Ovary (tissue), 9 donors: ENCODE data around the gene RTN4IP1. TPM values are rescaled to one million over a fixed set of nuclear protein-coding genes. Genes with fewer than 3 reads are reported as not detected.
A peak's percentile ranks its signal among the peaks of the same experiment; 100 is the strongest.

ENCODE experiments used
- DNase-seq, 5 donors: peaks; one replicate each; pipeline ENCODE4 v3.0.0-alpha.2; 2019 to 2020
- H3K27ac ChIP-seq, 2 donors: fragments of 200-600 bp; one replicate each; pipeline versions ENCODE4 v1.5.1 to v1.8.0; 2019 to 2022
- H3K27me3 ChIP-seq: fragments of 200-600 bp; one replicate; pipeline ENCODE4 v1.8.0; 2022
- H3K36me3 ChIP-seq: fragments of 200-600 bp; sonication (generic); one replicate; pipeline ENCODE4 v1.5.1; 2019
- H3K4me1 ChIP-seq: one replicate; pipeline ENCODE4 v1.8.1; 2013; ENCODE audit warnings: mild to moderate bottlenecking, moderate library complexity; ENCODE audit not compliant: insufficient read depth
- H3K4me3 ChIP-seq: fragments of 200-600 bp; sonication (generic); one replicate; pipeline ENCODE4 v1.5.1; 2017
- H3K9me3 ChIP-seq, 2 donors: fragments of 200-600 bp in 1 of 2; sonication (generic) in 1 of 2; one replicate each; pipeline versions ENCODE4 v1.5.1 to v1.8.1; 2013 to 2019; ENCODE audit warnings: mild to moderate bottlenecking in 1 of 2, moderate library complexity in 1 of 2
- EP300 ChIP-seq: sonication (generic); formaldehyde crosslinking; IDR thresholded peaks from one replicate; pipeline ENCODE4 v1.6.1; 2017; ENCODE audit warnings: antibody characterized with exemption
- POLR2A ChIP-seq: fragments of 450-650 bp; IDR thresholded peaks from one replicate; pipeline ENCODE4 v1.6.1; 2017; ENCODE audit warnings: antibody characterized with exemption, mild to moderate bottlenecking, moderate library complexity
- WGBS, 3 donors: extraction: QIAGEN DNeasy Blood & Tissue Kit in 1 of 3; methylation state at CpG; one replicate each; pipeline versions ENCODE4 v1.1.5 to v1.1.7; 2013 to 2017; 5-methylcytosine and 5-hydroxymethylcytosine counted together
- intact Hi-C, 4 donors: fragments of 100-400 bp; cut with DNase I; formaldehyde crosslinking; loops; one replicate each; pipeline versions ENCODE4 v1.11.0 to v1.15.1; 2022 to 2023
- polyA plus RNA-seq, 2 donors: library from polyadenylated mRNA; stranded (reverse); fragments of 200-250 nt in 1 of 2; fragments of 350-450 nt in 1 of 2; fragmentation: Illumina TruSeq in 1 of 2; extraction: RNeasy Lipid Tissue Mini Kit (QIAGEN cat#74804) in 1 of 2; gene quantifications; one replicate each; pipeline ENCODE4 v1.2.3, GENCODE V29; 2013 to 2014
- total RNA-seq, 7 donors: library from RNA; depleted of rRNA in 2 of 7; stranded (reverse); fragments of >200 nt in 2 of 7; fragmentation: NEBNext Ultra II Directional in 3 of 7; extraction: Animal tissue kit (Norgen Biotek cat#: 25700) in 3 of 7; gene quantifications; one replicate each; pipeline versions ENCODE4 v1.1.0 to v1.2.4, GENCODE V29; 2016 to 2023
- TF ChIP-seq, protein P1 (sequence below), 3 donors: fragments of 450-650 bp in 2 of 3; fragments of 200-600 bp in 1 of 3; IDR thresholded peaks; one replicate each; pipeline versions ENCODE4 v1.5.1 to v1.8.0; 2016 to 2022; ENCODE audit warnings: antibody characterized with exemption in 3 of 3, mild to moderate bottlenecking in 1 of 3
- donor health status: DM: no; HTN: no; CAD: no; lungs with moderate emphysema.
- donor health status: DM: no; HTN: no; CAD: no.
- donor health status: Bipolar disorder and iron deficiency.
- donor health status: DM: yes; HTN: yes; CAD: no.
- donor health status: DM: no; HTN: no; CAD: no.
- donor health status: DM: yes; HTN: yes; CAD: no.

RTN4IP1 gene
- total and polyA plus RNA-seq, 9 donors: 2.0 to 5.2 (median 3.0) TPM

DNA sequence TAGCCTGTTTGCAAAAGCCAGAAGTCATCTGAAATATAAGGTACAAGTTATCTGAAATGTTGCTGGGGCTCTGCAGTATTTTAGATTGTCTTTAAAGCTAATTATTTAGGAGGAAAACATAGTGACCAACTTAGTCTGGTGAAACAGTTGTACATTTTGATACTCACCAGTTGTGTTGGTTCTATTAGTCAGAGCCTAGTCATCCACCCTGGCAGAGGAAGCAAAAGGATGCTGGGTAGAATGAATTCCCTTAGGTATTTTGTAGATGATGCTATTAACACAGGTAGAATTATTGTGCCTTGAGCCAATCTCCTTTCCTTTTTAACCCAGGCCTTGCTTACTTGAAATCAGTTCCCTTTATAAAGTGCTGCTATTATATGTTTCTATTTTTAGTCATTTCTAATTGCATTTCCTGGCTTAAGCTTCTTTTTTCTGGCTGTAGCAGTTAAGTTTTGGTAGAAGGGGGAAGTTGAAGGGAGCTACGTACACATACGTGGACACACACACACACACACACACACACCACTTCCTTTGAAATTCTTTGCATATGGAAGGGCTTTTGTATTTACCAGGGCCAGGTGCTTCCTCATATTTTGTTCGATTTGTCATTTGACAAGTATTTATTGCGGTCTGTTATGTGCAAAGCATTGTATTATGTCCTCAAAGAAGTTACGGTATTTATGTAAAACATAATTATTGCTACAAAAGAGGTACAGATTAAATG, 82.4 kb downstream of the RTN4IP1 start:
- Histone ChIP-seq H3K4me1 (peaks cover 4% of the 10 kb centered on the region), H3K36me3 (no peaks in the 10 kb centered on the region), H3K27ac (peak overlapping the region in 1 of 2 donors; percentile 10), H3K4me3 (no peak overlapping the region), H3K9me3 (no peaks in the 10 kb centered on the region), H3K27me3 (no peaks in the 10 kb centered on the region)
- no peak for DNase-seq
- TF ChIP-seq EP300 (no peak), POLR2A (no peak)
- TF ChIP-seq, protein P1, sequence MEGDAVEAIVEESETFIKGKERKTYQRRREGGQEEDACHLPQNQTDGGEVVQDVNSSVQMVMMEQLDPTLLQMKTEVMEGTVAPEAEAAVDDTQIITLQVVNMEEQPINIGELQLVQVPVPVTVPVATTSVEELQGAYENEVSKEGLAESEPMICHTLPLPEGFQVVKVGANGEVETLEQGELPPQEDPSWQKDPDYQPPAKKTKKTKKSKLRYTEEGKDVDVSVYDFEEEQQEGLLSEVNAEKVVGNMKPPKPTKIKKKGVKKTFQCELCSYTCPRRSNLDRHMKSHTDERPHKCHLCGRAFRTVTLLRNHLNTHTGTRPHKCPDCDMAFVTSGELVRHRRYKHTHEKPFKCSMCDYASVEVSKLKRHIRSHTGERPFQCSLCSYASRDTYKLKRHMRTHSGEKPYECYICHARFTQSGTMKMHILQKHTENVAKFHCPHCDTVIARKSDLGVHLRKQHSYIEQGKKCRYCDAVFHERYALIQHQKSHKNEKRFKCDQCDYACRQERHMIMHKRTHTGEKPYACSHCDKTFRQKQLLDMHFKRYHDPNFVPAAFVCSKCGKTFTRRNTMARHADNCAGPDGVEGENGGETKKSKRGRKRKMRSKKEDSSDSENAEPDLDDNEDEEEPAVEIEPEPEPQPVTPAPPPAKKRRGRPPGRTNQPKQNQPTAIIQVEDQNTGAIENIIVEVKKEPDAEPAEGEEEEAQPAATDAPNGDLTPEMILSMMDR (IDR thresholded peaks at IDR 0.05): no peak
- intact Hi-C loops: no loop called here
- 41 to 55% (median 46%) methylated on average over 5 of the region's 5 CpGs for WGBS, 3 donors

DNA sequence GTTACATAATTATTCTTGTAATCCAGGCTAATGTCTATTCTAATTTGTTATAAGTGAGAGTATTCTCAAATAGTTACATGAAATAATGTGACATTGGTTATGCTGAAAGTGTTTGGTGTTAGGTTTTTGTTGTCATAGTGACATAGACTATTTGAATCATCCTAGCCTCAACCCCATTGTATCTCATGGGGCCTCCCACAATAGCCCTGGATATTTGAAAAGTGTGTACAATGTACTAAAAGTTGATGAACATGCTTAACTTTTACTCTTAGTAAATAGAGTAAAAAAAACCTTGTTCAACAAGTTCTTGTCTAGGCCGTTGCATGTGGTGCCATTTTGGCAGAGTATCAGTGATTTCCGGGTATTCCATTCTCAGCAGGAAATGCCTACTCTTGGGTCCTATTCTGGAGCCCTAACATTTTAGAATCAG, 83.0 kb downstream of the RTN4IP1 start:
- WGBS, 3 donors: 45 to 63% (median 59%) methylated on average over 2 of the region's 2 CpGs
- Histone ChIP-seq H3K27ac (peak overlapping the region in 1 of 2 donors; percentile 10), H3K27me3 (no peaks in the 10 kb centered on the region), H3K9me3 (no peaks in the 10 kb centered on the region), H3K4me3 (no peak overlapping the region), H3K36me3 (no peaks in the 10 kb centered on the region), H3K4me1 (peaks cover 4% of the 10 kb centered on the region)
- intact Hi-C loops: no loop called here
- no peak for DNase-seq
- TF ChIP-seq, protein P1 (IDR thresholded peaks at IDR 0.05): no peak
- TF ChIP-seq POLR2A (no peak), EP300 (no peak)

DNA sequence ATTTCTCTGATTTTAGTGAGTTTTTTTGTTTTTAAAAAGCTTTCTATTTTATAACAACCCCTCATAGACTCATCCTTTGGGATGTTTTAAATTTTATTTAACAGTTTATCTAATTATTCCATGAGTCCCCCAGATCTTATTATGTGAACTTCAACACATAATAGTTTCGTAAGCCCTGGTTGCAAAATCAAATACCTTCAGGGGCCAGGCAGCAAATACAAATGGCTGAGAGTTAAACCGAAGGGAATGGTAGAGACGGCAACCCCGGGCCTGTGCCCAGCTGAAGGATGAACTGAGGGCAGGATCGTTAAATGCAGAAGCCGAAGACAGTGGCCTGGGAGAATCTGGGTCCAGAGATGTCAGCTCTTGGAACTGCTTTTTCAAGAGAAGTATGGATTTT, 88.4 kb downstream of the RTN4IP1 start:
- 76 to 84% (median 82%) methylated on average over 6 of the region's 6 CpGs for WGBS, 3 donors
- Histone ChIP-seq H3K9me3 (no peaks in the 10 kb centered on the region), H3K4me3 (no peak overlapping the region), H3K4me1 (no peaks in the 10 kb centered on the region), H3K36me3 (no peaks in the 10 kb centered on the region), H3K27ac (no peak overlapping the region), H3K27me3 (no peaks in the 10 kb centered on the region)
- TF ChIP-seq, protein P1 (IDR thresholded peaks at IDR 0.05): no peak
- no peak for TF ChIP-seq POLR2A
- TF ChIP-seq EP300: no peak
- intact Hi-C loops: no loop called here
- no peak for DNase-seq

DNA sequence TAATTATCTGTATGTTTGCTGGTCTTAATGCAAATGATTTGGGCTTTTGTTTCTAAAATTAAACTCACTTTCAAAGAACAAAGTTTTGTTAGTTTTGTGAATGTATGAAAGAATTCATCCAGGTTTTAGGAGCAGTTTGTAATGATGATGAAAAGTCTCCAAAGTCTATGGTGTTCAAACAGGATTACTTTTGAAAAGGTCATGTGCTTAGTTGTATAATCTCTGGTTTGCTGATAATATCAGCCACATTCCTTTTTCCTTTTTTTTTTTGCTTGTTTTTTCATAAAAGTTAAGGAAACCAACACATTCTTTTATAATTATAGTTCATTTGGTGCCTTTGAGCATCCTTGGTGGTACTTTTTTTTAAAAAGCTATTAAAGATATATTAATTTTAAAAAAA, 88.9 kb downstream of the RTN4IP1 start:
- Histone ChIP-seq H3K36me3 (no peaks in the 10 kb centered on the region), H3K9me3 (no peaks in the 10 kb centered on the region), H3K27ac (no peak overlapping the region), H3K27me3 (no peaks in the 10 kb centered on the region), H3K4me3 (no peak overlapping the region), H3K4me1 (no peaks in the 10 kb centered on the region)
- TF ChIP-seq POLR2A: no peak
- TF ChIP-seq, protein P1 (IDR thresholded peaks at IDR 0.05): no peak
- no peak for TF ChIP-seq EP300
- DNase-seq: no peak
- intact Hi-C loops: no loop called here
